ENCODE measurements around the gene CNTN4.

Gene CNTN4

GRCh38 chr3:2851361-2851760 is 752.7 kb downstream of the CNTN4 start:
- DNase-seq, result no peak
- Mint-ChIP-seq H3K9me3 (no peaks in the 10 kb centered on the region), H3K27me3 (ENCODE audit: low read depth, poor library complexity) (no peaks in the 10 kb centered on the region), H3K27ac (no peak overlapping the region), H3K36me3 (ENCODE audit: low read depth) (no peaks in the 10 kb centered on the region), H3K4me1 (peaks cover 15% of the 10 kb centered on the region), H3K4me3 (no peak overlapping the region)
- TF ChIP-seq CTCF (IDR thresholded peaks at IDR 0.05), result no peak

GRCh38 chr3:2851835-2852234 is 753.2 kb downstream of the CNTN4 start:
- Mint-ChIP-seq H3K4me3 (no peak overlapping the region), H3K27me3 (ENCODE audit: low read depth, poor library complexity) (no peaks in the 10 kb centered on the region), H3K4me1 (peaks cover 20% of the 10 kb centered on the region), H3K36me3 (ENCODE audit: low read depth) (no peaks in the 10 kb centered on the region), H3K9me3 (no peaks in the 10 kb centered on the region), H3K27ac (no peak overlapping the region)
- no peak for DNase-seq
- TF ChIP-seq CTCF (IDR thresholded peaks at IDR 0.05), result no peak

GRCh38 chr3:2853651-2854050 is 755.0 kb downstream of the CNTN4 start:
- Mint-ChIP-seq H3K27ac (no peak overlapping the region), H3K36me3 (ENCODE audit: low read depth) (no peaks in the 10 kb centered on the region), H3K4me3 (no peak overlapping the region), H3K4me1 (peaks cover 22% of the 10 kb centered on the region), H3K9me3 (no peaks in the 10 kb centered on the region), H3K27me3 (ENCODE audit: low read depth, poor library complexity) (no peaks in the 10 kb centered on the region)
- no peak for DNase-seq
- no peak for TF ChIP-seq CTCF (IDR thresholded peaks at IDR 0.05)

GRCh38 chr3:2856138-2857133 is 757.8 kb downstream of the CNTN4 start:
- no peak for DNase-seq
- peaks cover 18% of the 10 kb centered on the region for H3K4me1 Mint-ChIP-seq

GRCh38 chr3:2860626-2861025 is 762.0 kb downstream of the CNTN4 start:
- TF ChIP-seq CTCF (IDR thresholded peaks at IDR 0.05), result no peak
- Mint-ChIP-seq H3K4me3 (no peak overlapping the region), H3K4me1 (peaks cover 14% of the 10 kb centered on the region)

More at GRCh38 chr3:2856138-2857133, 757.8 kb downstream of the CNTN4 start:
- Mint-ChIP-seq H3K27ac (peak overlapping the region; percentile 74), H3K36me3 (ENCODE audit: low read depth) (no peaks in the 10 kb centered on the region), H3K9me3 (no peaks in the 10 kb centered on the region), H3K27me3 (ENCODE audit: low read depth, poor library complexity) (no peaks in the 10 kb centered on the region), H3K4me3 (no peak overlapping the region)
- TF ChIP-seq CTCF (IDR thresholded peaks at IDR 0.05), result peak; percentile 12

More at GRCh38 chr3:2860626-2861025, 762.0 kb downstream of the CNTN4 start:
- no peaks in the 10 kb centered on the region for H3K9me3 Mint-ChIP-seq
- no peaks in the 10 kb centered on the region for H3K36me3 Mint-ChIP-seq (ENCODE audit: low read depth)
- no peak for DNase-seq
- no peak overlapping the region for H3K27ac Mint-ChIP-seq
- H3K27me3 Mint-ChIP-seq (ENCODE audit: low read depth, poor library complexity), result no peaks in the 10 kb centered on the region

Measured in nephron progenitor cell (in vitro differentiated cells).